HG03354 (cell line): ENCODE results near the gene DPP6.

Source experiments
- ATAC-seq: cut with Tn5 transposase; IDR thresholded peaks from one replicate; pipeline ENCODE4 v1.9.1; 2021; ENCODE audit warnings: mild to moderate bottlenecking; ENCODE audit not compliant: unreplicated experiment, poor library complexity, severe bottlenecking

The DPP6 gene

GRCh38 chr7:154770962-154771361 lies 718.8 kb downstream of the DPP6 start:
- ATAC-seq = no peak

- no peak for ATAC-seq
Observed at GRCh38 chr7:154774303-154774969, 722.2 kb downstream of the DPP6 start.

- no peak for ATAC-seq
Observed at GRCh38 chr7:154775681-154776080, 723.5 kb downstream of the DPP6 start.

- ATAC-seq = no peak
Observed at GRCh38 chr7:154776350-154776749, 724.2 kb downstream of the DPP6 start.

GRCh38 chr7:154777023-154777422 lies 724.8 kb downstream of the DPP6 start:
- no peak for ATAC-seq

- ATAC-seq = no peak
Observed at GRCh38 chr7:154777489-154777888, 725.3 kb downstream of the DPP6 start.

- no peak for ATAC-seq
Observed at GRCh38 chr7:154777908-154778307, 725.7 kb downstream of the DPP6 start.

- no peak for ATAC-seq
Observed at GRCh38 chr7:154781369-154782303, 729.4 kb downstream of the DPP6 start.

- no peak for ATAC-seq
Observed at GRCh38 chr7:154783281-154783909, 731.2 kb downstream of the DPP6 start.

- no peak for ATAC-seq
Observed at GRCh38 chr7:154785898-154786297, 733.7 kb downstream of the DPP6 start.

GRCh38 chr7:154789404-154789803 lies 737.2 kb downstream of the DPP6 start:
- no peak for ATAC-seq

- no peak for ATAC-seq
Observed at GRCh38 chr7:154791611-154792010, 739.4 kb downstream of the DPP6 start.

- ATAC-seq = no peak
Observed at GRCh38 chr7:154792436-154793055, 740.3 kb downstream of the DPP6 start.

GRCh38 chr7:154794147-154794780 lies 742.1 kb downstream of the DPP6 start:
- ATAC-seq = peak; percentile 89

GRCh38 chr7:154795014-154795413 lies 742.8 kb downstream of the DPP6 start:
- no peak for ATAC-seq

GRCh38 chr7:154795437-154795836 lies 743.2 kb downstream of the DPP6 start:
- ATAC-seq = no peak

- no peak for ATAC-seq
Observed at GRCh38 chr7:154804449-154804848, 752.3 kb downstream of the DPP6 start.

GRCh38 chr7:154812027-154812426 lies 759.8 kb downstream of the DPP6 start:
- no peak for ATAC-seq

- ATAC-seq = no peak
Observed at GRCh38 chr7:154817224-154817896, 765.2 kb downstream of the DPP6 start.
